ENCODE measurements around the gene TCAIM.
"Not testable (repeated sequence)": the region's sequence is repeated elsewhere in the genome, so short reads cannot be mapped to it uniquely, and the experiment has no call there.

Gene TCAIM

DNA sequence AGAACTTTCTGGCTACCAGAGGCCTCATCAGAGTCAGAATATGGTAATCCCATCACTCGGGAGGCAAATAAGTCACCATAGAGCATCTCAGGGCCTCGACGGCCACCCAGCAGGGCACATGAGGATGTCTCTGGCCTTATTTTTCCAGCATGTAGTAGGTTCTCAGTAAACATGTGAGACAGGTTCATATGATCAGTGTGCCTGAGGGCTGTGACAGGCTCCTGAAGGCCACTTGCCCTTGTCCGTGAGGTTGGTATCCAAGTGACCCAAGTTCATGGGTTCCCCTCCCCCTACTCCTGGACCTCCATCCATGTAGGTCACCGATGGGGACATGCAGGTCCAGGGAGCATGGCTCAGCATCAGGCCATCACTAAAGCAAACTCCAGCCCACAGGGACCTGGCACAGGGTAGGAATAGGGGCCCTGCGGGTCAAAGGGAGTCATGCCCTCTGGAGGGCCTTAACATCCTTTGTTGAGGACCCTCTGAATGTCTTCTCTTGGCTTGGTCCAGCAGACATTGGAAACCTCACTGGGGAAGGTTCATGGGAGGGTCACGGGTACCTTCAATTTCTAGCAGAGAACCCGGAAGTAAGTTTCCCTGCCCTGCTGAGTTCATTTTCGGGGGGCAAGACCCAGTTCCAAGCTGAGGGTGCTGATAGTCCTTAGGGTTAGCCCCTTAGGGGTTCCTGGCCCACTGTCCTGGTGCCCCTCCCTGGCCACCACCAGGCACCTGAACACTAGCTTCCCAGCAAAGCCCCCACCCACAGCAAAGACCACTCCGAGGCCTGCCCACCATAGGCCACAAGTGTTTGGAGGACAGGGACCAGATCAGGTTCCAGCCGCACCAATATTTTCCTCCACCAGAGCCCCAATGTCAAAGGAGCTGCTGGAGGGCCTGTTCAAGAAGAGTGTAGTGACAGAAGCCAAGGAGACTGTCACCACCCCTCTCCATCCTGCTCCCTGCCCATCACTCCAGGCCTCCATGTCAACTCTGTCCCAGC lies 77.8 kb downstream of the TCAIM start:
- DNase-seq, result no peak

DNA sequence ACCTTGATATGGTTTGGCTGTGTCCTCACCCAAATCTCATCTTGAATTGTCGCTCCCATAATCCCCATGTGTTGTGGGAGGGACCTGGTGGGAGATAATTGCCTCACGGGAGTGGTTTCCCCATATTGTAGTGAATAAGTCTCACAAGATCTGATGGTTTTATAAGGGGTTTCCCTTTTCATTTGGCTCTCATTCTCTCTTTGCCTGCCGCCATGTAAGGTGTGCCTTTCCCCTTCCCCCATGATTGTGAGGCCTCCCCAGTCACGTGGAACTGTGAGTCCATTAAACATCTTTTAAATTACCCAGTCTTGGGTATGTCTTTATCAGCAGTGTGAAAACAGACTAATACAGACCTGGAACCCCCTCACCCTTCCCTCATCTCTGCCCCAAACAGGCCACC lies 79.6 kb downstream of the TCAIM start:
- not testable (repeated sequence) for DNase-seq

DNA sequence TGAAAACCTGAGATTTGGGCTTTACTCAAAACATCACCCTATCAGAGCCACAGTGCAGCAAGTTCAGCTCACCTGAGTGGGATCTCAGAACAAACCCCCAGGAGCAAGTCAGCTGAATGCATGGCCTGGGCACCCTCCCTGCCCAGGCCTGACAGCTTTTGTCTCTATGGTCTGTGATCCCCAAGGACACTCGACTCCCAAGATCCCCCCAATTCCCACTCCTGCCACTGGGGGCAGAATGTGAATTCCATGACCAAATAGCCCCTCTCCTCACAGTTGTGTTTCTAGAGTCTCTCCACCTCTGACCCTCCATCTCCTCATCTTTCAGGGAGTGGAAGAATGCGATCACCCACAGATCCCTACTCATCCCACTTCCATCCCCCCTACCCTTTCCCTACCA lies 80.0 kb downstream of the TCAIM start:
- DNase-seq, result no peak

DNA sequence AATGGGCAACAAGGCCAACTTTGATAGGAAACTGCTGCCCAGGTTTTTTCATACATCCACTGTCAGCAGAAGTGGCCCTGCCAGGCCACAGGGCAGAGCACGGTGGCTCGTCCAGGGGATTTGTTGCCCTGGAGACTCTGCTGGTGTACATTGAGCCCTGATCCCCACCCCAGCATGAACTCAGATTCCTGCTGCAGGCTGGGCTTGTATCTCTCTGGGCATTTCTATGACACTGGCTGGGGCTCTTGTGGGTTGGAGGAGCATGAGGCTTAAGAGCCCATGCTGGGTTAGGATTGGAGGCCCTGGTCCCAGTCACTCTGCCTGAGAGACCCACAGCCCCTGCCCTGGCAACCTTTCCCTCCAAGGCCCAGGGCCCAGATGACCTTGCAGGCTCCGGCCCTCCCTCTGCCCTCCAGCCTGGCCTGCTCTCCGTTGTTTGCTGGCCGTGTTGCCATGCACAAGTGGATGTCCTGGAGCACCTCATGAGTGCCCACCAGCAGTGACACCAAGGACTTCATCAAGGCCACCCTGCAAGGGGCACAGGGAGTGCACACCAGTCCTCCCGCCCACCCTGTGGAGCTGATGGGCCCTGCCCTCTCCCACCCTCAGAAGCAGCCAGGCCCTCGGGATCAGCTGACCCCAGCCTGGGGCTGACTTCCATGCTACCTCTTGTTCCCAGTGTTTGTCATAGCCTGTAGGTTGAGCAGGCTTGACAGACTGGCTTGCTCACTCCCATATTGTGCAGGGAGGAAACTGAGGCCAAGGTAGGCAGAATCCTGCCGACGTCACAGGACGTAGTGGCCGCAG lies 80.8 kb downstream of the TCAIM start:
- DNase-seq, result no peak

DNA sequence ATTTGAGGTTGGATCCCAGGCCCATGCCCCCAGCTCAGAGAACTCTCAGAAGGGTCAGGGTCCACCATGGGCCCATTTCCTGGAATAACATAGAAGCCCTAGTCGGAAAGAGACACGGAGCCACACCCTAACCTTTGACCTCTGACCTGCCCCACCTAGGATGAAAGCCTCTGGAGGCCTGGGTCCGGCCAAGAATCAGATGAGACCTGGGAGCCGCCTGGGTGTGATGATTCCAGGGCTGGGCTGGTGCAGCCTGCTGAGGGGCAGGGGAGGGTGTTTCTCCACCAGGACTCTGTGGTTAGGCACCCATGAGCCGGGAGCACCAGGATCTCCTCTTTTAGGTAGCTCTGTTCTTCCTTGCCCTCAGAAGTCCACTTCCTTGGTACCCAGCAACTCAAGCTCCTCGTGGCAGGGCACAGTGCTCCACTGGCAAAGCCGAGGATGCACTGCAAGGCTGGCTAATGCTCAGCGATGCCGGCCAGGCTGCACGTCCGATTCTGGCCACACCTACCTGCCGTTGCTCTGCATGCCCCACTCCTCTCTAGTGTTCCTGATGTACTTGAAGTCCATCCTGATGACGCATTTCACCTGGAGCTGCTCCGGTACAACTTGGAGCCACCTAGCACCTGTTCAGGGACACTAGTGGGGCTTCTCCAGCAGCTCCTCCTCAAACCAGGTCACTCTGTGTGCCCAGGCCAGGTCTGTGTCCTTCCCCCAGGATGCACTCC lies 81.5 kb downstream of the TCAIM start:
- DNase-seq, result no peak

DNA sequence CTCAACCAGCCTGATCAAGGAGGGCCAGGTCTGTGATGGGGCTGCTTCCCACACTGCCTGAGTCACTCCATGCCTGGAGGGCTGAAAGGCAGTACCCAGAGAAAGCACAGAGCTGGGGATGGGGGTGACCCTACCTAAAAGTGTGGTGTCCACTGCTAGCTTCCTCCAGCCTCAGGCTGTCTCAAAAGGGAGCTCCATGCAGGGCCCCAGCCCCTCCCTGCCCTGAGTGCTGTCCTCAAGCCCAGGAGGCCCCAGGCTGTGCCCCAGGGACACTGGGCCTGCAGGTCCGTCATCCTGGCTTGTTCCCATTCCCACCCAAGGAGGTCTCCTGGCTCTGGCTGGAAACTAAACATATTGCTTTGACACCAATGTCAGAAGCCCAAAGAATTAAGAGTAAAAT lies 82.1 kb downstream of the TCAIM start:
- no peak for DNase-seq

DNA sequence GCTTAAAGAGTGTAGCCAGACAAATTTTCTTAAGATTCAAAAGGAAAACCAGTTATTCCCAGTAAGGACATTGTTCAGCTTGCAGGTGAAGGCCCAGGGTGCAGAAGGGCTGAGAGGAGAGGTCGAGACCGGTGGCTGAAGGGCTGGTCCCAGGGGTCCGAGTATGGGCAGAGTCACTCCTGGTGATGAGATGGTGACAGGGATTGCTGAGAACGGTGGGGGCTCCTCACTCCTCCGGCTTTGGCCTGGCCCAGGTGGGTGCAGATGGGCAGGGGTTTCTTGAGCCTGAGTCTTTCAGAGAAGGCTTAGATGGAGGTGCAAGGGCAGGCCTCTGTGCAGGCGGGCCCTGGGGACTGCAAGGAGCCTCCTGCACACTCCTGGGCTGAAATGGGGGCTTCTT lies 82.7 kb downstream of the TCAIM start:
- no peak for DNase-seq

DNA sequence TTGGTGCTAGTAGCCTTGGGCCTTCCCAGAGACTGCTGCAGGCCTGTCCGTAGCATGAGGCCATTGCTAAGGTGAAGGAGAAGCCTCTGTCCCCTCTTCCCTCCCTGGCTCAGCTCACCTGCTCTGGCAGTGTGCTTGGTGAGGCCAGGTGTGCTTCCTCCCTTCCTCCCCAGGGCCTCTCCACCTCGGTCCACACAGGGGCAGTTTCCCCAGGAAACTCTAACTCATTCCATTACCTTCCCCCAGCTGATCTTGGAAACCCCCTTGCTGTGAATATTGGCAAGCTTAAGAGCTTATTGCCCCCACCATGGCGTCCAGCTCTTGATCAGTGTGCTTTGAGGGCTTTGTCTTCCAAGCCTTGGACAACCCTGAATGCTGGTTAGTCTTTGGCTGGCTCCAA lies 86.2 kb downstream of the TCAIM start:
- no peak for DNase-seq

DNA sequence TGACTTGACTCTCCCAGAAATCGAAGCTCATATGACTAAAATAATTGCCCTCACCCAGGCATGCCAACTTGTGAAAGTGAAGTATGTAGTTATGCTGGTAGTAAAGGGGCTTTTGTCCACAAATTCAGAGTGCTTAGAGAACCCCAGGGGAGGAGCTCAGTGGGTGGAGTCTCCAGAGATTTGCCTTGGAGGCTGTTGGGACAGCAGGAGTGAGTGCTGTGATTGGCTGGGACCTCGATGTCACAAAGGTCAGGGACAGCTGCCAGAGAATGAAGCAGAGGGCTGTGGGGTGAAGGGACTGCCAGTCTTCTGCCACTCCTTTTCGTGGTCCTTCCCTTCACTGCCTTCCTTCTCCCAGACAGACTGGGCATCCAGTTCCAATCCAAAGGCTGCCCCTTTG lies 89.1 kb downstream of the TCAIM start:
- no peak for DNase-seq

DNA sequence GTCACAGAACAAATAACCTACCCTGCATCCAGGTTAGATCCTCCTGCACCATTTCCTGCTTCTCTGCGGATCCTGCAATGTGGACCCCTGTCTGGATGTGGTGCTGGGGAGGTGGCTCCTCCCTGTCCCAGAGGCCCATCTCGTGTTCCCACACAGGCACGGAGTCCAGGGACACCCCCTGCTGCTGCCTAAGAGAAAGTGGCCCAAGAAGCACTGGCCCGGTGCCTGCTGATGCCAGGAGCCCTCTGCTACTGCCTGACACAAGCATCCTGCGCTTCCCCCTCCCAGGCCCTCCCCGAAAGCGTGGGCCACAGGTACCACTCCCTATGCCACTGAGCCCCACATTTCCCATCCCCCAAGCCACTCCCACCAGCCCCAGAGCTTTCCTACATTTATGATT lies 90.3 kb downstream of the TCAIM start:
- no peak for DNase-seq

DNA sequence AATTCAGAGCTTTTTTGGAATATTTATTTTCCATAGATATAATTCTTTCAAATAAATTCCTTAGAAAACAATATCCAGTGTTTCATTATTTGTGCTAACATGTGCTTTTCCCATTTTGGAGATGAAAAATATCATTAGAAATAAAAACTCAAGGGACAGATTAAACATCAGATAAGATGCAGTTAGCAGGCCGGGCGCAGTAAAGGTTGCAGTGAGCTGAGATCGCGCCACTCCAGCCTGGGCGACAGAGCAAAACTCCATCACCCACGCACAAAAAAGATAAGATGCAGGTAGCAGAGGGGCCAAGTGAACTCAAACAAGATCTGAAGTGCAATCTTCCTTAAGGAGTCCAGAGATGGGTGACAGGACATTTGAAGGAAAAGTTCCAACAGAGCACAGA lies 90.9 kb downstream of the TCAIM start:
- DNase-seq, result no peak

DNA sequence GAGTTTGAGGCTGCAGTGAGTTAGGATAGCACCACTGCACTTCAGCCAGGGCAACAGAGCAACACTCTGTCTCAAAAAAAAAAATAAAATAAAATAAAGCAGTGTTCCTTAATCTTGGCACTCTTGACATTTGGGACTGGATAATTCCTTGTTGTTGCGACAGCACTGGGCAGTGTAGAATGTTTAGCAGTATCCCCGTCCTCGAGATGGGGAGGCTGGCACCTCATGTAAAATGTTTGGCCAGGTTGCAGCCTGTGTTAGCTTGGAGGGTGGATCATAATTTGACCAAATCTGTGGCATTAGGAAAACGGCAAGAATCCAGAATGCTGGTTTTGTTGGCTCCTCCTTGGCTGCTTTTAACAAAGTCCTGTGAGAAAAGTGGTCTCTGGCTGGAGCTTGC lies 91.9 kb downstream of the TCAIM start:
- no peak for DNase-seq

DNA sequence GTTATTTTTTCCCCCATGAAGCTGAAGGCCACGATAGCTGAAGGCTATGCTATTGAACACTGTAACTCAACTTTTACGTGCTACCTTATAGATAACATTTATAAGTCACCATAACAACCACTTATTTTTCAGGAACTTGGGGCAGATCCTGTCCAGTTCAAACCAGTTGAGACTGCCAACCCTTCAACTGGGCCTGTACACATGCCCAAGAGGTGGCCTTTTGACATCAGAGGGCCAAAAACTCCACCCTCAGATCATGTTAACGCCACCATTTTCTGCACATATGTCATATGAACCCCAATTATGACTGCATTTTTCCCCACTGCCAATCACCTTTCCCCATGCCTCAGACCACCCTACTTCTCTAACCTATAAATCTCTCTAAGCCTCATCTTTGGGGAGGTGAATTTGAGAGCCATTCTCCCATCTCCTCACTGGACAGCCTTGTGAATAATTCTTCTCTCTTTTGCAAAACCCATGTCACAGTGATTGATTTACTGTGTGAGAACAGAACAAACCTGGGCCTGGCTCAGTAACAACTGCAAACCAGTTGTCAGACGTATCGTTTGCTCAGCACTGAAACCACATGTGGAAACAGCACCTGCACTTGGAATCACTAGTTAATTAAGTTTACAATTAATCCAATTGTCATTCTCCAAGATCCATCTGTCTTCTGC lies 96.4 kb downstream of the TCAIM start:
- no peak for DNase-seq

DNA sequence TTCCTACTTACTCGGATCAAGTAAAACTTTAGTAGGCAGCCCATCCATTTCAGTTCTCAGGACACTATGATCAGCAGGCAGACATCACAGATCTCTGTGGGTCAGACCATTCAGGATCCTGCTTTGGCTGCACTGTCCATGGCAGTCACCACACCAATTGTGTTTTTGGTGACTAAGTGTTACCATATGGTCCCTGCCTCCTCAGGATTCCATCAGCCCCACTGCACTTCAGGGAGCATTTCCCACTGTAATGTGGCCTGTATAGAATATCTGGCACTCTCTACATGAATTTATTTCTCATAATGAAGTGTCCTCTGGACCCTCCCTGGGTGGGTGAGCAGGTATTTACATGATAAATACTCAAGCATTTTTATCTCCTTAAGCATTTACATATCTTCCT lies 97.6 kb downstream of the TCAIM start:
- peak in 1 of 2 experiments; percentile 16 for DNase-seq

DNA sequence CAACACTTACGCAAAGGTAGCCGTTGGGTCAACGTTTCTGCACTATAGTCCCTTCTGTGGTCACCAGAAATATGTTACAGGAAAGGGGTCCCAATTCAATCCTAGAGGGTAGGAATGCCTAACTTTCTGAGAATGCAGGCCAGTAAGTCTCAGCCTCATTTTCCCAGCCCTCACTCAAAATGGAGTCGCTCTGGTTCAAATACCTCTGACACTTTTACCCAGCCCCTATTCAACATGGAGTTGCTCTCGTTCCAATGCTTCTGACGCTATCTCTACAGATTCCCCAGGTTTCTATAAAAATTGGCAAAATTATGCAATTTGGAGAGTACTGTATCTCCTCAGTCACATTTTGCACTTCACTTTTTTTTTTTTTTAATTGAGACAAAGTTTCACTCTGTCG lies 99.2 kb downstream of the TCAIM start:
- no peak for DNase-seq

DNA sequence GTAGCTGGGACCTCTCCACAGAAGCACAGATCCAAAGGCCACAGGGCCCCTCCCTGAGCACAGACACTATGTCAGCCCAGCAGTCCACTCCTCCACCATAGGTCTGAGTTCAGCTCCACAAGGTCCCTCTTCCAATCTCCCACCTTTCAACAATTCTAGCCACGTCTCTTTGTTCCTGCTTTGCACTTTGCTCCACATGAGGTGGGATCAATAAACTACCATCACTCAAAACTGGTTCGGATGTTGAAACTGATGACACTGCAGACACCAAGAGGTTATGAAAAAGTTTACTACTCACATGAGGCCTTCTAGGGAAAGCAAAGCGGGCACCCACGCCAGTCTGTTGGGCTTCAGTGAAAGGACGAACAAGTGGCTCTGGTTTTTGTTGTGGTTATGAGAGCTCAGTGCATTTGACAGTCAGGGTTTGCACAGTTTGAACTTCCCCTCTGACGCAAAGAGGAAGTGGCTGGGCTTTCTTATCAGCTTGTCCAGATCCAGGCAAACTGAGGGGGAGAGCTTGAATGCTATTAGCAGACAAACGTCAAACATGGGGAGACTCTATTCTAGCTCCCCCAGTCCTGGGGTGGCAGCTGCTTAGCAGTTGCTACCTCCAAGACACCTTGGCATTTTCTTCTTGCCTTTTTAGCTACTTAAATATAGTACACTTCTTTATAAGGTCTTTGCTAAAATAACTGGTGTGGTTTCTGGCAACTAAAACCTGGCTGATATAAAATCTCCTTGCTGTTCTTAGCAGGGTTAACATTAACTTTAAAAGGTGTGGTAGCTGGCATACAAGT lies 101.1 kb downstream of the TCAIM start:
- no peak for DNase-seq

DNA sequence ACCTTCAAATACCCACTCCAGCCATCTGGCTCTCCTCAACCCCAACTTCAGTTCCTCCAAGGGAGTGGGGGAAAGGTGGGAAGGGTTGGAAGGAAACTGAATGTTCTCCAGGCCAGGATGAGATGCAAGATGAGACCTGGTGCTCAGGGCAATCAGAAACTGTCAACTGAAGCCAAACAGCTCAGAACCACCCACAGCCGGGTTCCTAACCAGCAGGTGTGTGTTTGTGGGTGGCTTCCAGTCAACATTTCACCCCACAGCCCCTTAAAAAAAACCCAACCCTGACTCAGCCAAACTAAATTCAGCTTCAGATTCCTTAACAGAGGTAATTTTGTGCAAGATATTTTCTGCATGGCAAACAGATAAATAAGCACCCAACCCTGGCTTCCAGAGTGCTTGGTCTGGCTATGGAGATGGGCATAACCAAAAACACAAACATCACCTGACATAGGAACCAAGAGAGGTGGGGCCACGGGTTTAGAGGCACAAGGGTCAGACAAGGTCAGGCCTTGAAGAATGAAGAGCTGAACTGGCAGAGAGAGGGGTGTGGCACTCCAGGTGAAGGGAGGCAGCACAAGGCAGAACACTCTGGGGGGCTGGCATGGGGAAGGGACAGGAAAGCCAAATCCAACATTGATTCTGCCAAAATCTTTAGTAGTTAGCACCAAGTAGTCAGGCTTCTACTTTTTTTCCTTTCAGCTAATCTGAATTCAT lies 104.2 kb downstream of the TCAIM start:
- no peak for DNase-seq

DNA sequence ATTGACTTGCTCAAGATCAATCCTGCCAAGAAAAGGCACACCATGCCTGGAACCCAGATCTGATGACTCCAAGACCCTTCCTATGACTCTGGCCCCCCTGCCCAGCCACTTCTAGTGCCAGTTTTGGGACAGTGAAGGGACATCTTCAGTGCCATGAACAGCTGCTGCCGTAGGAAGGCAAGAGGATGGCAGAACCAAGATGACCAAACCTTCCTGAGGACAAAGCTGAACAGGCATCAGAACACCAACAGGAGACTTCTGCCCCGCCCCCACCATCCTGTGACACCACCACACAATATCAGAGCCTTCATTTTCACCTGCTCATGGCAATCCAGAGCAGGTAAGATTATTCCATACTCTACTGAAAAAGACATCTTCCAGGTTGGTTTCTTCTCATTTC lies 105.9 kb downstream of the TCAIM start:
- no peak for DNase-seq

DNA sequence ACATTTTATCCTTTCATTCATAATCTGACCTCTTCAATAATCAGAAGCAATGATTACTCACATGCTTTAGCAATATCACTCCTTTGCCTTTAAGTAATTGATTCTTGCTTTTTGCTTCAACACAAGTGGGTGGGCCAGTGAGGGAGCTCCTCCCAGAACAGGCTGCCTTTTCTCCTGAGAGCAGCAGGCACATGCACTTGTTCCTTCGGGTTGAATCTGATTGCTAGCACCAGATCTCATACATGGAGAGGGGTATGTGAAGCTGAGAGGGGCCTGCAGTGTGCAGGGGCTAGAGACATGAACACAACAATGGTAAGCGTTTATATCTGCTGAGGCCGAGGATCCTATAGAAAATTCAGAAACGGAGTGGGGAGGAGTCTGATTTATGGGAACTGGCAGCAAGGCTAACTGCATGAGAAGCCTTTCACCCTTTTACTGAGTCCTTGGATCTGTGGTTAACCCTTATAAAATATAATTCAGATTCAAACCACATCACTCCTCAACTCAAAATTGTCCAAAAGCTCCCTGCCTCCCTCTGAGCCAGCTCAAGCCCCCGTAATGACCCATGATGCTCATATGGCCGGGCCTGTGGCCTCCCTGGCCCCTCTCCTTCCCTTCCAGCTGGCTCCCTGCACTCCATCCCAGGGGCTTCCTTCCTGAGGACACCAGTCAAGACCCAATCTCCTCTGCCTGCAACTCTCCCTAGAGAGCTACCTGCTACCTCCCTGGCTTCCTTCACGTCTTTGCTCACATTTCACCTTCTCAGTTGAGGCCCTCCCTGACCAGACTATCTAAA lies 106.5 kb downstream of the TCAIM start:
- no peak for DNase-seq

DNA sequence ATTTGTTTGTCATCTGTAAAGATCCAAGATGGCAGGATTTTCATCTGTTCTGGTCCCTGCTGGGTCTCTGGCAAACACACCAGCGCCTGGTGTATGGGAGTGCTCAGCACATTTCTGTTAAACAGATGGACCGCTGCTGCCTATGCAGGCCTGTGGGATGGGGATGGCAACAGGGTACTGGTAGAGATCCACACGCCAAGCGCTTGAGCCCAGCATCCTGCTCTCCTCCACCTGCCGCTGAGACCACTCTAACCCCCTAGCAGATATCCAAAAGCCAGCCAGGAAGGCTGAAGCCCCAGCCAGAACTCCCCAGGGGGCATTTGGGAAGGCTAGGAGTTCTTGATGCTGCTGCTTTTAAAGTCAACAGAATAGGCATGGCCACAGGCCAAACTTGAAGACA lies 107.2 kb downstream of the TCAIM start:
- no peak for DNase-seq

Measured in NCI-H526 (cell line).